OCI-LY3 (cell line): ENCODE results near the gene ALKBH3.

Experiments
- H2AFZ ChIP-seq: fragments of 200-600, 300-600 bp; shearing (Covaris generic); 2 replicates; pipeline ENCODE4 v1.6.0; 2014; ENCODE audit warnings: antibody characterized with exemption, low read depth, low read length
- H3K27ac ChIP-seq: fragments of 200-600, 300-600 bp; sonication (generic); 2 replicates; pipeline ENCODE4 v1.5.1; 2014; ENCODE audit warnings: mild to moderate bottlenecking, low read length, moderate library complexity, mixed read lengths
- H3K27me3 ChIP-seq: fragments of 200-600, 300-600 bp; sonication (generic); 2 replicates; pipeline ENCODE4 v1.6.1; 2014; ENCODE audit warnings: low read depth, low read length, mixed read lengths
- H3K36me3 ChIP-seq: fragments of 200-600, 300-600 bp; sonication (generic); replicated peaks from 2 replicates; pipeline ENCODE3; 2014; ENCODE audit warnings: low read depth, low read length, mixed read lengths
- H3K4me1 ChIP-seq: fragments of 300-600, 200-600 bp; sonication (generic); 2 replicates; pipeline ENCODE4 v1.6.1; 2014; ENCODE audit warnings: low read length, mixed read lengths
- H3K4me2 ChIP-seq: fragments of 200-600, 300-600 bp; sonication (generic); 2 replicates; pipeline ENCODE4 v1.6.1; 2014; ENCODE audit warnings: low read length, mixed read lengths
- H3K4me3 ChIP-seq: fragments of 300-600, 200-600 bp; sonication (generic); 2 replicates; pipeline ENCODE4 v1.5.1; 2014; ENCODE audit warnings: antibody characterized with exemption, mild to moderate bottlenecking, low read length, moderate library complexity
- H3K79me2 ChIP-seq: fragments of 300-600, 200-600 bp; shearing (Covaris generic); 2 replicates; pipeline ENCODE4 v1.6.1; 2014; ENCODE audit warnings: mild to moderate bottlenecking, low read length, mixed read lengths
- H3K9ac ChIP-seq: fragments of 300-600, 200-600 bp; shearing (Covaris generic); 2 replicates; pipeline ENCODE4 v1.6.0; 2014; ENCODE audit warnings: mild to moderate bottlenecking, low read length, moderate library complexity
- H3K9me3 ChIP-seq: fragments of 200-600, 300-600 bp; shearing (Covaris generic); 2 replicates; pipeline ENCODE4 v1.6.1; 2014; ENCODE audit warnings: low read length, mixed read lengths; ENCODE audit not compliant: insufficient read depth
- H4K20me1 ChIP-seq: fragments of 200-600, 300-600 bp; sonication (generic); 2 replicates; pipeline ENCODE4 v1.6.1; 2016; ENCODE audit warnings: low read length, mixed read lengths; ENCODE audit not compliant: insufficient read depth
- CTCF ChIP-seq: fragments of 200-600, 300-600 bp; sonication (generic); IDR thresholded peaks from 2 replicates; pipeline ENCODE4 v1.5.1; 2014; ENCODE audit warnings: antibody characterized with exemption, low read length, low read depth
- EZH2phosphoT487 ChIP-seq: fragments of 200-600 bp; shearing (Covaris generic); IDR thresholded peaks from 2 replicates; pipeline ENCODE4 v1.6.1; 2018; ENCODE audit warnings: antibody characterized with exemption, mixed run types, low read depth

The ALKBH3 gene

DNA sequence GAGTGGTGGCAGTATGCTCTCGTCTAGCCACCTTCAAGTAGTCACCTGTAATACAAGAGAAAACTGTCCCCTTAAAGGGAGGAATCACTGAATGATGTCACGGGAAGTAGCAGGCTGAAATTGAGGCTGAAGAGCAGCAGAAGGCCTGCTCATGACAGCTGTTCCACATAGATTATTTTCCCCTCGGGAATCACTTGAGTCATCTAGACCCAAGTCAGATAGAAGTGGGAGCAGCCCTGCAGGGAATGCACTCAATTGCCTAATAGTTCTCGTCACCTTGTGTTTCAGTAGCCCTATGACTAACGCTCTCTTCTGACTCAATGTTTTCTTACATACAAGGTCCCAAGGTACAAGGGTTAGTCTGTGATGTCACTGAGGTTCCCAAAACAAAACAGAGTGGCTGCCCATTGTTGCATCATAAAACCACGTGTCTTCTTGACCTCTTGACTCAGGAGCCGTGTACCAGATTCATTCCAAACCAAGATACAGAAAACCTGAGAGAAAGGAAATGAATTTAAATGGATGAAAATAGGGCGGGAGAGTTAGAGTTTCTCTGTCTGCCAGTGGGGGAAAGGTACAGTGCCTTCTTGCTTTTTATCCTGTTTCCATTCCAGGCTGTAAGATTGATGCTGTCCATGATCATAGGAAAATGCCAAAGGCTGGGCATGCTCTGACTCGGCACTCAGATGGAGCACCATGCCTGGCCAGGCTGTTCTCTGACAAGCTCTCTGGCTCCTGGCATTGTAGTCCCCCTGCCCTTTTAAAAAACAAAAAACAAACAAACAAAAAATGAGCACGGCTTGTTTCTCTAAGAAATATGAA lies 40.2 kb downstream of the ALKBH3 start:
- peaks cover 7% of the 10 kb centered on the region for H3K4me1 ChIP-seq
- H4K20me1 ChIP-seq = no peaks in the 10 kb centered on the region
- H3K9me3 ChIP-seq = no peaks in the 10 kb centered on the region
- H3K79me2 ChIP-seq = no peaks in the 10 kb centered on the region
- H3K27me3 ChIP-seq = no peaks in the 10 kb centered on the region
- no peak overlapping the region for H3K4me3 ChIP-seq
- peaks cover 30% of the 10 kb centered on the region for H3K36me3 ChIP-seq
- no peak for TF ChIP-seq EZH2phosphoT487
- no peak for TF ChIP-seq CTCF
- no peak overlapping the region for H3K9ac ChIP-seq
- no peak overlapping the region for H2AFZ ChIP-seq
- H3K4me2 ChIP-seq = no peak overlapping the region
- H3K27ac ChIP-seq = no peak overlapping the region

GRCh38 chr11:43921561-43922294 lies 41.1 kb downstream of the ALKBH3 start:
- H3K27me3 ChIP-seq = no peaks in the 10 kb centered on the region
- no peak overlapping the region for H3K9ac ChIP-seq
- no peak overlapping the region for H2AFZ ChIP-seq
- H3K4me3 ChIP-seq = no peak overlapping the region
- no peaks in the 10 kb centered on the region for H4K20me1 ChIP-seq
- H3K9me3 ChIP-seq = no peaks in the 10 kb centered on the region
- no peaks in the 10 kb centered on the region for H3K79me2 ChIP-seq
- TF ChIP-seq EZH2phosphoT487 (no peak), CTCF (no peak)
- peaks cover 30% of the 10 kb centered on the region for H3K36me3 ChIP-seq
- H3K27ac ChIP-seq = no peak overlapping the region
- no peak overlapping the region for H3K4me2 ChIP-seq
- peaks cover 7% of the 10 kb centered on the region for H3K4me1 ChIP-seq

GRCh38 chr11:43922295-43922648 lies 41.6 kb downstream of the ALKBH3 start:
- H3K4me1 ChIP-seq = peaks cover 7% of the 10 kb centered on the region
- TF ChIP-seq CTCF = no peak
- no peak for TF ChIP-seq EZH2phosphoT487
- H4K20me1 ChIP-seq = no peaks in the 10 kb centered on the region
- no peak overlapping the region for H3K9ac ChIP-seq
- no peak overlapping the region for H3K4me2 ChIP-seq
- no peaks in the 10 kb centered on the region for H3K27me3 ChIP-seq
- H3K4me3 ChIP-seq = no peak overlapping the region
- no peaks in the 10 kb centered on the region for H3K79me2 ChIP-seq
- no peaks in the 10 kb centered on the region for H3K9me3 ChIP-seq
- H2AFZ ChIP-seq = no peak overlapping the region
- H3K27ac ChIP-seq = no peak overlapping the region
- peaks cover 30% of the 10 kb centered on the region for H3K36me3 ChIP-seq

- Histone ChIP-seq H3K4me2 (no peak overlapping the region), H3K9ac (no peak overlapping the region), H4K20me1 (no peaks in the 10 kb centered on the region), H2AFZ (no peak overlapping the region), H3K36me3 (peaks cover 30% of the 10 kb centered on the region), H3K79me2 (no peaks in the 10 kb centered on the region), H3K27me3 (no peaks in the 10 kb centered on the region), H3K9me3 (no peaks in the 10 kb centered on the region), H3K4me1 (peaks cover 7% of the 10 kb centered on the region), H3K27ac (no peak overlapping the region), H3K4me3 (no peak overlapping the region)
- TF ChIP-seq EZH2phosphoT487 = no peak
- no peak for TF ChIP-seq CTCF
Observed at GRCh38 chr11:43922744-43923405, 42.2 kb downstream of the ALKBH3 start.
